GM23248 (cell line): ENCODE results near the gene ZC3H18. TPM values are rescaled to one million over a fixed set of nuclear protein-coding genes. Genes with fewer than 3 reads are reported as not detected.

ENCODE experiments used
- DNase-seq: peaks from one replicate; pipeline ENCODE4 v3.0.0-alpha.2; 2015
- H2AFZ ChIP-seq: fragments of 200-600 bp; sonication (generic); 2 replicates; pipeline ENCODE4 v1.6.1; 2016; ENCODE audit warnings: antibody characterized with exemption
- H3F3A ChIP-seq: fragments of 200-600 bp; sonication (generic); 2 replicates; pipeline ENCODE4 v1.6.1; 2016; ENCODE audit warnings: mild to moderate bottlenecking, antibody characterized with exemption, mixed run types; ENCODE audit not compliant: insufficient read depth
- H3K27ac ChIP-seq: fragments of 200-600 bp; sonication (generic); 2 replicates; pipeline ENCODE4 v1.5.1; 2016; ENCODE audit warnings: mild to moderate bottlenecking
- H3K27me3 ChIP-seq: fragments of 200-600 bp; sonication (generic); replicated peaks from 2 replicates; pipeline ENCODE4 v1.6.1; 2016; ENCODE audit warnings: mild to moderate bottlenecking; ENCODE audit not compliant: insufficient read depth
- H3K36me3 ChIP-seq: fragments of 200-600 bp; sonication (generic); 2 replicates; pipeline ENCODE4 v1.6.1; 2016; ENCODE audit warnings: low read depth, mild to moderate bottlenecking
- H3K4me1 ChIP-seq: fragments of 200-600 bp; sonication (generic); 2 replicates; pipeline ENCODE4 v1.6.1; 2016; ENCODE audit warnings: mild to moderate bottlenecking; ENCODE audit not compliant: insufficient read depth
- H3K4me2 ChIP-seq: fragments of 200-600 bp; sonication (generic); one replicate; pipeline ENCODE4 v1.6.1; 2016; ENCODE audit warnings: mild to moderate bottlenecking; ENCODE audit not compliant: unreplicated experiment
- H3K4me3 ChIP-seq: fragments of 200-600 bp; sonication (generic); 2 replicates; pipeline ENCODE4 v1.5.1; 2016; ENCODE audit warnings: mild to moderate bottlenecking
- H3K79me2 ChIP-seq: fragments of 200-600 bp; sonication (generic); 2 replicates; pipeline ENCODE4 v1.6.1; 2016; ENCODE audit warnings: mild to moderate bottlenecking; ENCODE audit not compliant: insufficient read depth
- H3K9ac ChIP-seq: fragments of 200-600 bp; sonication (generic); 2 replicates; pipeline ENCODE4 v1.6.1; 2016; ENCODE audit warnings: mild to moderate bottlenecking
- H3K9me2 ChIP-seq: fragments of 200-600 bp; sonication (generic); 2 replicates; pipeline ENCODE4 v1.6.1; 2016; ENCODE audit warnings: mixed run types, mild to moderate bottlenecking, moderate library complexity; ENCODE audit not compliant: insufficient read depth
- H3K9me3 ChIP-seq: fragments of 200-600 bp; sonication (generic); one replicate; pipeline ENCODE4 v1.6.1; 2017; ENCODE audit warnings: low read depth
- H4K20me1 ChIP-seq: fragments of 200-600 bp; sonication (generic); 2 replicates; pipeline ENCODE4 v1.6.0; 2016; ENCODE audit not compliant: insufficient read depth
- EZH2 ChIP-seq: fragments of 200-600 bp; sonication (generic); IDR thresholded peaks from 2 replicates; pipeline ENCODE4 v1.6.1; 2018; ENCODE audit warnings: antibody characterized with exemption, mild to moderate bottlenecking; ENCODE audit not compliant: insufficient read depth, poor library complexity, severe bottlenecking
- EZH2phosphoT487 ChIP-seq: fragments of 200-600 bp; sonication (generic); IDR thresholded peaks from 2 replicates; pipeline ENCODE4 v1.6.1; 2018; ENCODE audit warnings: antibody characterized with exemption, moderate library complexity, mild to moderate bottlenecking, low read depth; ENCODE audit not compliant: insufficient read depth
- whole genome bisulfite sequencing, 2 experiments: methylation state at CpG; one replicate each; pipeline ENCODE4 v1.1.6; 2015 to 2017; ENCODE audit warnings: low lambda C conversion rate in 2 of 2, low coverage in 1 of 2; ENCODE audit errors: missing lambda C conversion rate in 2 of 2; 5-methylcytosine and 5-hydroxymethylcytosine counted together
- in situ Hi-C: fragments of 300-500 bp; cut with MboI; formaldehyde crosslinking; loops from 2 replicates; pipeline ENCODE4 v1.15.0; 2020
- polyA plus RNA-seq: library from polyadenylated mRNA; unstranded; fragments of >200 nt; fragmentation: Nextera tagmentation; extraction: Ambion mirVana; gene quantifications from 2 replicates; pipeline ENCODE4 v1.2.1, GENCODE V29; 2016
- total RNA-seq: library from RNA; depleted of rRNA; stranded (reverse); fragments of >200 nt; shearing (Covaris generic); gene quantifications from 2 replicates; pipeline ENCODE4 v1.2.3, GENCODE V29; 2014

The ZC3H18 gene
- total and polyA plus RNA-seq, 2 experiments from 2014 or later: 9.7 to 24.9 TPM

- no peaks in the 10 kb centered on the region for H3K9me2 ChIP-seq
- WGBS, 2 experiments: 61 to 63% methylated on average over 16 to 26 of the region's 26 CpGs
- H3K27me3 ChIP-seq: no peaks in the 10 kb centered on the region
- in situ Hi-C loops: no loop called here
- no peak for DNase-seq
- H3K4me3 ChIP-seq: no peak overlapping the region
- H3K36me3 ChIP-seq: no peaks in the 10 kb centered on the region
- H3F3A ChIP-seq: 0 out of 2 replicates have a peak, but pooled peaks cover 6% of the 10 kb centered on the region
- H4K20me1 ChIP-seq: no peaks in the 10 kb centered on the region
- no peak overlapping the region for H3K9ac ChIP-seq
- no peak overlapping the region for H3K4me2 ChIP-seq
- no peaks in the 10 kb centered on the region for H3K79me2 ChIP-seq
- H2AFZ ChIP-seq: no peak overlapping the region
- H3K9me3 ChIP-seq: no peaks in the 10 kb centered on the region
- H3K4me1 ChIP-seq: peaks cover 5% of the 10 kb centered on the region
- no peak for TF ChIP-seq EZH2
- no peak for TF ChIP-seq EZH2phosphoT487
- H3K27ac ChIP-seq: no peak overlapping the region
Observed at GRCh38 chr16:88539652-88540345, 30.4 kb upstream of the ZC3H18 start.

- Histone ChIP-seq H3K9me2 (no peaks in the 10 kb centered on the region), H3K9ac (no peak overlapping the region), H3F3A (0 out of 2 replicates have a peak, but pooled peaks cover 6% of the 10 kb centered on the region), H3K9me3 (no peaks in the 10 kb centered on the region), H4K20me1 (no peaks in the 10 kb centered on the region), H3K4me3 (no peak overlapping the region), H2AFZ (no peak overlapping the region), H3K4me1 (no peaks in the 10 kb centered on the region), H3K36me3 (no peaks in the 10 kb centered on the region), H3K79me2 (no peaks in the 10 kb centered on the region), H3K27ac (no peak overlapping the region), H3K4me2 (no peak overlapping the region), H3K27me3 (no peaks in the 10 kb centered on the region)
- 69 to 71% methylated on average over 17 to 20 of the region's 20 CpGs for WGBS, 2 experiments
- DNase-seq: no peak
- in situ Hi-C loops: no loop called here
- TF ChIP-seq EZH2phosphoT487 (no peak), EZH2 (no peak)
Observed at GRCh38 chr16:88540346-88540977, 29.7 kb upstream of the ZC3H18 start.

- Histone ChIP-seq H4K20me1 (no peaks in the 10 kb centered on the region), H3K9ac (no peak overlapping the region), H3K27ac (no peak overlapping the region), H2AFZ (no peak overlapping the region), H3K9me3 (no peaks in the 10 kb centered on the region), H3K4me2 (no peak overlapping the region), H3K27me3 (no peaks in the 10 kb centered on the region), H3K9me2 (no peaks in the 10 kb centered on the region), H3K79me2 (no peaks in the 10 kb centered on the region), H3K36me3 (no peaks in the 10 kb centered on the region), H3K4me1 (no peaks in the 10 kb centered on the region), H3F3A (no peaks in the 10 kb centered on the region), H3K4me3 (no peak overlapping the region)
- no peak for DNase-seq
- TF ChIP-seq EZH2 (no peak), EZH2phosphoT487 (no peak)
- in situ Hi-C loops: no loop called here
- WGBS, 2 experiments: 52% methylated on average over 13 to 15 of the region's 15 CpGs
Observed at GRCh38 chr16:88541831-88542616, 28.2 kb upstream of the ZC3H18 start.

GRCh38 chr16:88543230-88543813, 26.9 kb upstream of the ZC3H18 start:
- H3F3A ChIP-seq: no peaks in the 10 kb centered on the region
- in situ Hi-C loops: no loop called here
- DNase-seq: no peak
- H3K9me2 ChIP-seq: no peaks in the 10 kb centered on the region
- no peaks in the 10 kb centered on the region for H3K79me2 ChIP-seq
- 53 to 54% methylated on average over 8 of the region's 8 CpGs for WGBS, 2 experiments
- no peak overlapping the region for H2AFZ ChIP-seq
- H3K27me3 ChIP-seq: no peaks in the 10 kb centered on the region
- H3K4me3 ChIP-seq: no peak overlapping the region
- H4K20me1 ChIP-seq: no peaks in the 10 kb centered on the region
- TF ChIP-seq EZH2 (no peak), EZH2phosphoT487 (no peak)
- H3K36me3 ChIP-seq: no peaks in the 10 kb centered on the region
- H3K4me1 ChIP-seq: no peaks in the 10 kb centered on the region
- H3K9ac ChIP-seq: no peak overlapping the region
- no peaks in the 10 kb centered on the region for H3K9me3 ChIP-seq
- H3K27ac ChIP-seq: no peak overlapping the region
- no peak overlapping the region for H3K4me2 ChIP-seq
